Upper lobe of left lung (tissue), 6 donors: ENCODE results near the gene KIF21B. TPM values are rescaled to one million over a fixed set of nuclear protein-coding genes. Genes with fewer than 3 reads are reported as not detected.

Experiments
- ATAC-seq, 2 donors: fragments of 200-7000 bp; cut with Tn5 transposase; one replicate each; pipeline ENCODE4 v1.9.1; 2022; ENCODE audit warnings: mild to moderate bottlenecking in 2 of 2, moderate library complexity in 2 of 2; ENCODE audit not compliant: low FRiP score in 2 of 2
- DNase-seq, 2 donors: peaks; one replicate each; pipeline ENCODE4 v3.0.0-alpha.2; 2019 to 2020
- H3K27ac ChIP-seq, 4 donors: fragments of 200-600 bp; sonication (generic); one replicate each; pipeline ENCODE4 v1.5.1; 2016 to 2019
- H3K27me3 ChIP-seq, 4 donors: fragments of 200-600 bp; sonication (generic); one replicate each; pipeline ENCODE4 v1.5.1; 2017 to 2019
- H3K36me3 ChIP-seq, 4 donors: fragments of 200-600 bp; sonication (generic); one replicate each; pipeline ENCODE4 v1.5.1; 2016 to 2019
- H3K4me1 ChIP-seq, 4 donors: fragments of 200-600 bp; sonication (generic); one replicate each; pipeline ENCODE4 v1.5.1; 2018 to 2019
- H3K4me3 ChIP-seq, 4 donors: fragments of 200-600 bp; sonication (generic); one replicate each; pipeline ENCODE4 v1.5.1; 2017 to 2019; ENCODE audit warnings: mild to moderate bottlenecking in 2 of 4, moderate library complexity in 1 of 4
- H3K9me3 ChIP-seq, 4 donors: fragments of 200-600 bp; sonication (generic); one replicate each; pipeline ENCODE4 v1.5.1; 2018 to 2019
- EP300 ChIP-seq, 4 donors: sonication (generic); formaldehyde crosslinking; IDR thresholded peaks; one replicate each; pipeline ENCODE4 v1.5.1; 2017; ENCODE audit warnings: antibody characterized with exemption in 4 of 4, control low read depth in 2 of 4
- POLR2A ChIP-seq, 4 donors: fragments of 450-650 bp; IDR thresholded peaks; one replicate each; pipeline ENCODE4 v1.5.1; 2016 to 2017; ENCODE audit warnings: antibody characterized with exemption in 4 of 4, mild to moderate bottlenecking in 2 of 4
- POLR2AphosphoS5 ChIP-seq, 2 donors: sonication (generic); formaldehyde crosslinking; IDR thresholded peaks; one replicate each; pipeline ENCODE4 v1.5.1; 2017; ENCODE audit warnings: antibody characterized with exemption in 2 of 2
- WGBS, 2 donors: methylation state at CpG; one replicate each; pipeline ENCODE4 v1.1.5; 2017 to 2018; 5-methylcytosine and 5-hydroxymethylcytosine counted together
- total RNA-seq, 6 donors: library from RNA; depleted of rRNA in 4 of 6; stranded (reverse); fragments of >200 nt in 4 of 6; gene quantifications; one replicate each; pipeline versions ENCODE4 v1.1.0 to v1.2.1, GENCODE V29; 2016 to 2021
- TF ChIP-seq, protein P1 (sequence below), 6 experiments: fragments of 450-650 bp in 4 of 6; fragments of 200-600 bp in 2 of 6; sonication (generic) in 2 of 6; IDR thresholded peaks; one replicate each; pipeline ENCODE4 v1.5.1; 2016 to 2019; ENCODE audit warnings: antibody characterized with exemption in 6 of 6
- donor health status: DM: no; HTN: no; CAD: no; lungs with moderate emphysema.
- donor health status: DM: no; HTN: yes; CAD: no; lungs with severe emphysema.

KIF21B gene
- total RNA-seq, 6 donors from 2014 or later: 3.6 to 18.9 (median 6.1) TPM

GRCh38 chr1:201059871-201060555 lies 36.5 kb upstream of the KIF21B start:
- H3K27ac ChIP-seq: no peak overlapping the region
- no peaks in the 10 kb centered on the region for H3K27me3 ChIP-seq
- no peak overlapping the region for H3K4me3 ChIP-seq
- DNase-seq (no peak), ATAC-seq (no peak)
- WGBS, 2 donors: 65% methylated on average over 5 of the region's 5 CpGs
- no peaks in the 10 kb centered on the region for H3K9me3 ChIP-seq
- H3K4me1 ChIP-seq: peaks cover 0 to 4% (median 2%) of the 10 kb centered on the region in 4 donors
- TF ChIP-seq POLR2AphosphoS5 (IDR thresholded peaks at IDR 0.05) (no peak), POLR2A (IDR thresholded peaks at IDR 0.05) (no peak)
- H3K36me3 ChIP-seq: no peaks in the 10 kb centered on the region

GRCh38 chr1:201059401-201059800 lies 35.9 kb upstream of the KIF21B start:
- no peak for DNase-seq
- no peak overlapping the region for H3K4me3 ChIP-seq
- H3K9me3 ChIP-seq: no peaks in the 10 kb centered on the region
- no peak for ATAC-seq
- peaks cover 0 to 4% (median 2%) of the 10 kb centered on the region in 4 donors for H3K4me1 ChIP-seq
- TF ChIP-seq POLR2A (IDR thresholded peaks at IDR 0.05): no peak
- no peak for TF ChIP-seq POLR2AphosphoS5 (IDR thresholded peaks at IDR 0.05)
- no peak for TF ChIP-seq EP300 (IDR thresholded peaks at IDR 0.05)
- TF ChIP-seq, protein P1, sequence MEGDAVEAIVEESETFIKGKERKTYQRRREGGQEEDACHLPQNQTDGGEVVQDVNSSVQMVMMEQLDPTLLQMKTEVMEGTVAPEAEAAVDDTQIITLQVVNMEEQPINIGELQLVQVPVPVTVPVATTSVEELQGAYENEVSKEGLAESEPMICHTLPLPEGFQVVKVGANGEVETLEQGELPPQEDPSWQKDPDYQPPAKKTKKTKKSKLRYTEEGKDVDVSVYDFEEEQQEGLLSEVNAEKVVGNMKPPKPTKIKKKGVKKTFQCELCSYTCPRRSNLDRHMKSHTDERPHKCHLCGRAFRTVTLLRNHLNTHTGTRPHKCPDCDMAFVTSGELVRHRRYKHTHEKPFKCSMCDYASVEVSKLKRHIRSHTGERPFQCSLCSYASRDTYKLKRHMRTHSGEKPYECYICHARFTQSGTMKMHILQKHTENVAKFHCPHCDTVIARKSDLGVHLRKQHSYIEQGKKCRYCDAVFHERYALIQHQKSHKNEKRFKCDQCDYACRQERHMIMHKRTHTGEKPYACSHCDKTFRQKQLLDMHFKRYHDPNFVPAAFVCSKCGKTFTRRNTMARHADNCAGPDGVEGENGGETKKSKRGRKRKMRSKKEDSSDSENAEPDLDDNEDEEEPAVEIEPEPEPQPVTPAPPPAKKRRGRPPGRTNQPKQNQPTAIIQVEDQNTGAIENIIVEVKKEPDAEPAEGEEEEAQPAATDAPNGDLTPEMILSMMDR (IDR thresholded peaks at IDR 0.05): no peak
- H3K36me3 ChIP-seq: no peaks in the 10 kb centered on the region
- no peaks in the 10 kb centered on the region for H3K27me3 ChIP-seq
- H3K27ac ChIP-seq: no peak overlapping the region
- WGBS, 2 donors: 83 to 91% methylated on average over 3 of the region's 3 CpGs

- Histone ChIP-seq H3K27ac (no peak overlapping the region), H3K27me3 (no peaks in the 10 kb centered on the region), H3K4me3 (no peak overlapping the region), H3K4me1 (peaks cover 0 to 4% (median 0%) of the 10 kb centered on the region in 4 donors), H3K36me3 (no peaks in the 10 kb centered on the region), H3K9me3 (no peaks in the 10 kb centered on the region)
- TF ChIP-seq, protein P1 (IDR thresholded peaks at IDR 0.05): no peak
- TF ChIP-seq POLR2A (IDR thresholded peaks at IDR 0.05) (no peak), EP300 (IDR thresholded peaks at IDR 0.05) (no peak), POLR2AphosphoS5 (IDR thresholded peaks at IDR 0.05) (no peak)
- DNase-seq (no peak), ATAC-seq (no peak)
- 72 to 81% methylated on average over 9 to 10 of the region's 10 CpGs for WGBS, 2 donors
Measured at GRCh38 chr1:201054091-201054543, 30.6 kb upstream of the KIF21B start.

- ATAC-seq (no peak), DNase-seq (peak in 1 of 2 donors; percentile 67)
- TF ChIP-seq, protein P1 (IDR thresholded peaks at IDR 0.05): no peak
- TF ChIP-seq EP300 (IDR thresholded peaks at IDR 0.05) (no peak), POLR2AphosphoS5 (IDR thresholded peaks at IDR 0.05) (no peak), POLR2A (IDR thresholded peaks at IDR 0.05) (no peak)
- no peaks in the 10 kb centered on the region for H3K36me3 ChIP-seq
- H3K4me1 ChIP-seq: peaks cover 0 to 4% (median 0%) of the 10 kb centered on the region in 4 donors
- WGBS, 2 donors: 92 to 93% methylated on average over 20 to 21 of the region's 22 CpGs
- no peaks in the 10 kb centered on the region for H3K9me3 ChIP-seq
- H3K27ac ChIP-seq: no peak overlapping the region
- no peak overlapping the region for H3K4me3 ChIP-seq
- no peaks in the 10 kb centered on the region for H3K27me3 ChIP-seq
Measured at GRCh38 chr1:201053155-201053860, 29.8 kb upstream of the KIF21B start.

DNA sequence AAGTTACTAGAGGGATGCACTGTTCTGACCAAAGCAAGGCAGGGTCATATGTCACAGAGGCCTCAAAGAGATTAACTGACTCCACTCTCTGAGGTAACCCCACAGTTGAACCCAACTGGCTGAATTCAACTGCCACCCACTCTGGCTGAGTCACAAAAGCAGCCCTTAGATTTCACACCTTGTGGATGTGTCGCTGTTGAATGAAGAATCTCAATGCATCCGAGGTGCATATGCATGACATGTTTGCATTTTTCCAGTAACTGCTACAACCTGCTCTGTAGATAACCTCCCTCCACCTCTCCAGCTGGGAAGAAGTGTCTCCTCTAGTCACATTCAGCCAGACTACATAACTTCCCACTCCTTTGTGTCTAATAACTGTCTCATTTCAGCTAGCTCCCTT lies 27.9 kb upstream of the KIF21B start:
- H3K27ac ChIP-seq: no peak overlapping the region
- TF ChIP-seq POLR2A (IDR thresholded peaks at IDR 0.05) (no peak), POLR2AphosphoS5 (IDR thresholded peaks at IDR 0.05) (no peak), EP300 (IDR thresholded peaks at IDR 0.05) (no peak)
- TF ChIP-seq, protein P1 (IDR thresholded peaks at IDR 0.05): no peak
- no peak overlapping the region for H3K4me3 ChIP-seq
- DNase-seq (no peak), ATAC-seq (no peak)
- H3K36me3 ChIP-seq: no peaks in the 10 kb centered on the region
- no peaks in the 10 kb centered on the region for H3K9me3 ChIP-seq
- 74 to 85% methylated on average over 2 of the region's 2 CpGs for WGBS, 2 donors
- peaks cover 0 to 4% (median 0%) of the 10 kb centered on the region in 4 donors for H3K4me1 ChIP-seq
- no peaks in the 10 kb centered on the region for H3K27me3 ChIP-seq
